ENCODE data around the gene ZSWIM4.
A peak's percentile ranks its signal among the peaks of the same experiment; 100 is the strongest.

Gene ZSWIM4

DNA sequence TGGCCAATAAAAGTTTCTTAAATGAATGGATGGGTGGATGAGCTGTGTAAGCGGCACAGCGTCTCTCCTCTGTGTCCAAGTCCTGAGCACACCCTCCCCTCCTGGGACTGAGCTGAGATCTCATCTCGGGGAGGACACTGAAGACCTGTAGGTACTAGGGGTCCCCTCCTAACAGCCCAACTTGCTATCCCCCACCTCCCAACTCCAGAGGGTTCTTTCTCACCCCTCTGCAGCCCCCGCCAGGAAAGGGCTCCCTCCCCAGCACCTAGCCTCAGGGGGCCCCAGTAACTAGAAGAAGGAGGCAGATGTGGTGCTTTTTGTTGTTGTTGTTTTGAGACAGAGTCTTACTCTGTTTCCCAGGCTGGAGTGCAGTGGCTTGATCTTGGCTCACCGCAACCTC is 80.6 kb downstream of the ZSWIM4 start:
- no peak for DNase-seq (ENCODE audit: low spot score)

DNA sequence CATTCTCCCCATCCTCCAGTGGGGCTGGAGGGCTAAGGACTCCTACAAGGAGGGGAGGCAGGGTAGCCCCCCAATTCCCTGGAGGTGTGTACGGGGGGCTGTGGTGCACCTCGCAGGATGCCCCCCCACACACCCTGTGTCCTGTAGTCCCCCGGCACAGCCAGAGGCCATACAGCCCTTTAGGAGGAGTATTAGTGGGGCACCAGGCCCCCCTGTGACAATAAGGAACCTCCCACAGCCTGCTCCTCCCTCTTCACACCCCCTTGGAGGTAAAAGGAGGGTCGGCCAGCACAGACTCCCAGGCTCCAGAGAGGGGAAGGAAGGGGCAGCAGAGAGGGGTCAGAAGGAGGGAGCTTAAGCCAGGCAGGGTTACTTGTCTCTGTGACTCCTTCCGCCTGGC is 81.6 kb downstream of the ZSWIM4 start, which contains the start of gene NANOS3:
NANOS3 (plus strand) TSS at position 301 of the 400 bp plus-strand sequence. CDS start 115 bp downstream, outside the sequence.
- no peak for DNase-seq (ENCODE audit: low spot score)

DNA sequence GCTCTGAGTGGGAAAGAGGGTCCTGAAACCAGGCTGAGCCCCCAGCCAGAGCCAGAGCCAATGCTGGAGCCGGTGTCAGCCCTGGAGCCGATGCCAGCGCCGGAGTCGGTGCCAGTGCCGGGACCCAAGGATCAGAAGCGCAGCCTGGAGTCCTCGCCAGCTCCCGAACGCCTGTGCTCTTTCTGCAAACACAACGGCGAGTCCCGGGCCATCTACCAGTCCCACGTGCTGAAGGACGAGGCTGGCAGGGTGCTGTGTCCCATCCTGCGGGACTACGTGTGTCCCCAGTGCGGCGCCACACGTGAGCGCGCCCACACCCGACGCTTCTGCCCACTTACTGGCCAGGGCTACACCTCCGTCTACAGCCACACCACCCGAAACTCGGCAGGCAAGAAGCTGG is 82.1 kb downstream of the ZSWIM4 start:
- no peak for DNase-seq (ENCODE audit: low spot score)

DNA sequence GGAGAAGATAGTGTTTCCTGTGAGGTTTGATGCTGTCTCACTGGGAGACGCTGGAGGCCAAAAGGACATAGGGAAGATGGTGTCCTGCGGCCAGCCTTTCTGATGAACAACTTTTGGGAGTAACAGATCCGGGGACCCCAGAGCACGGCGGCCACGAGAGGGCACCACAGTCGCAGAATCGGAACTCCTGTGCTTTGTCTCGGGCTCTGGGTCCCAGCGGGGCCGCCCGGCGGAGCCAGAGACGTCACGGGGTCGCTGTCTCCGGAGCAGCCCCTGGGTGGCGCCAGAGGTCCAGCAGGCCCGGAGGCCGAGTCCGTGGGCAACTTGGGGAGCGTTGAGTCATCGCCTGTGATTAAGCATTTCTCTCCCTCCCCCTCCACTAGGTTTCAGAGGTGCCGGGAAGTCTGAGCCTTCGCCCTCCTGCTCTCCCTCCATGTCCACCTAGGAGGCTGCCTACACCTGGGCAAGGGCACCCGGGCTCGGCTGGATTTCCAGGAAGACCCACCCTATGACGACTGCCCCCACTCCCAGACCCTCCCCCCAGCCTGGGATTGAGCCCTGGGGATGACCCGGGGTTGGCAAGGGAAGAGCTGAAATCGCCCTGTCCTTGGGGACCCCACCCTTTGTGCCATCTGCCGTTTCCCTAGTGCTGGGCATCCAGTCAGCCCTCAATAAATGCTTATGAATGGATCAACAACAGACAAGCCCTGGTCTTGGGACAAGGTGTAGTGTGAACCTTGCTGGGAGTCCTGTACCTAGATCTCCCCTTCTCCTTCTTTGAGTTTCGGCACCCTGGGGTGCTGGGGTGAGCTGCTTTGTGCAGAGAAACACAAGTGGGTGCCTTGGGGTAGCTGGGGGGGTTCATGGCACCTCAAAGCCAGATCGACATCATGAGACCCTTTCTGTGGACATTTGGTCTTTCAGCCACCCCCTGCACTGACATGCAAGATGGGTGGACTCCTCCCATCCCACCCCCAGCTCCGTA is 85.1 kb downstream of the ZSWIM4 start:
- peak; percentile 98 for DNase-seq (ENCODE audit: low spot score)

DNA sequence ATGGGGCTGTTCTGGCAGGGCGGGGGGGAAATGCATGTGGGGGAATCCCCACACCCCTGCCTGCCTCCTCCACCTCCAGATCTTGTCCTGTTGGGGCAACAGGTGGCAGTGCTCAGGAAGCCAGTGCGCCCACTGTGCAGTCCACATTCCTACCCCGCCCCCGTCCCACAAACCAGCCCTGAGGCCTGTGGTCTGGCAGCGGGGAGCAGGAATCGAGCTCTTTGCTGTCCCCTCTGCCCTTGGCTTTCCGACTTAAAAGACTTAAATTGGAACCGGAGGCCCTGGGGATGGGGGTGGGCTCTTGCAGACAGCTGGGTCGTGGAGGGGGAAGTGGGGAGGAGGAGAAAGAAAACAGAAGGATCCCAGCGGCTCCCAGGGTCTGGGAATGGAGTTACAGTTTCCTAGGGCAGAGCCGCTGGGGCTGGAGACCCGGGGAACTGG is 86.0 kb downstream of the ZSWIM4 start:
- no peak for DNase-seq (ENCODE audit: low spot score)

Data from hematopoietic multipotent progenitor cell treated with erythropoietin and hydrocortisone succinate and interleukin-3 and kit ligand, for 15 days (in vitro differentiated cells).